ENCODE data around the gene FUT9. TPM values are rescaled to one million over a fixed set of nuclear protein-coding genes. Genes with fewer than 3 reads are reported as not detected.

FUT9 gene
- total and polyA plus RNA-seq, 2 experiments from 2014 or later: 2.1 to 6.8 TPM

DNA sequence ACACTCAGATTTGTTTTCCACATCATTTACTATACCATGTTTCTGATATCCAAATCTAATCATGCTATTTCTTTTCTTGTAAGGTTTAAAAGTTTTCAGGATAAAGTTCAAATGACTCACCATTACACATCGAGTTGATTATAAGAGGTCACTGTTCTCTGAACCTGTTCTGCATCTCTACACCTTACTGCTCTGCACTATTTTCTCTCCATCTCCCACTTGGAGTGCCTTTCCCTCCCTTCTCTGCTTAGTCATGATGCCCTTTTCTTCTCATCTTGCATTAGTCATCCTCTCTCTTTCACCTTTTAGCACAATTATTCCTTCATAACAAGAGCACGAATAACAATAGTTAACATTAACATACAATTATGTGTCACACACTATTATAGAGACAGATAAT is 37.5 kb upstream of the FUT9 start:
- Mint-ChIP-seq H3K36me3 (ENCODE audit: low read depth) (no peaks in the 10 kb centered on the region), H3K27me3 (ENCODE audit: insufficient read depth, low read depth, poor library complexity) (no peaks in the 10 kb centered on the region), H3K4me3 (no peak overlapping the region), H3K4me1 (no peaks in the 10 kb centered on the region), H3K9me3 (no peaks in the 10 kb centered on the region), H3K27ac (no peak overlapping the region)
- no peak overlapping the region for H3K4me2 ChIP-seq
- TF ChIP-seq CTCF (conservative IDR thresholded peaks at IDR 0.05; ENCODE audit: low read depth in 2 of 2): no peak
- H2AFZ ChIP-seq: no peak overlapping the region
- no peak overlapping the region for H3K27ac ChIP-seq (ENCODE audit: low read depth)
- H3K36me3 ChIP-seq (ENCODE audit: insufficient read depth): no peaks in the 10 kb centered on the region
- DNase-seq (ENCODE audit: low spot score) (no peak), ATAC-seq (no peak)
- H3K27me3 ChIP-seq (ENCODE audit: insufficient read depth): no peaks in the 10 kb centered on the region
- no peaks in the 10 kb centered on the region for H3K4me1 ChIP-seq (ENCODE audit: insufficient read depth)
- no peak overlapping the region for H3K4me3 ChIP-seq
- H3F3A ChIP-seq (replicated peaks; ENCODE audit: low read depth): no peaks in the 10 kb centered on the region
- no peaks in the 10 kb centered on the region for H3K79me2 ChIP-seq (replicated peaks; ENCODE audit: insufficient read depth)
- H4K20me1 ChIP-seq (replicated peaks; ENCODE audit: insufficient read depth): no peaks in the 10 kb centered on the region
- H3K9me2 ChIP-seq (ENCODE audit: insufficient read depth): 0 out of 2 replicates have a peak, but pooled peaks cover 4% of the 10 kb centered on the region

- H3K27me3 Mint-ChIP-seq (ENCODE audit: insufficient read depth, low read depth, poor library complexity): no peaks in the 10 kb centered on the region
- no peaks in the 10 kb centered on the region for H3F3A ChIP-seq (replicated peaks; ENCODE audit: low read depth)
- no peaks in the 10 kb centered on the region for H3K4me1 ChIP-seq (ENCODE audit: insufficient read depth)
- H3K27ac Mint-ChIP-seq: no peak overlapping the region
- DNase-seq (ENCODE audit: low spot score): no peak
- no peak overlapping the region for H3K4me3 ChIP-seq
- H3K36me3 ChIP-seq (ENCODE audit: insufficient read depth): peaks cover 8% of the 10 kb centered on the region; the same call in 1 of the 2 replicates
- no peaks in the 10 kb centered on the region for H3K27me3 ChIP-seq (ENCODE audit: insufficient read depth)
- no peak for TF ChIP-seq ZNF331 (CRISPR knock-in tag; IDR thresholded peaks at IDR 0.05; ENCODE audit: low read depth)
- TF ChIP-seq, protein P1, sequence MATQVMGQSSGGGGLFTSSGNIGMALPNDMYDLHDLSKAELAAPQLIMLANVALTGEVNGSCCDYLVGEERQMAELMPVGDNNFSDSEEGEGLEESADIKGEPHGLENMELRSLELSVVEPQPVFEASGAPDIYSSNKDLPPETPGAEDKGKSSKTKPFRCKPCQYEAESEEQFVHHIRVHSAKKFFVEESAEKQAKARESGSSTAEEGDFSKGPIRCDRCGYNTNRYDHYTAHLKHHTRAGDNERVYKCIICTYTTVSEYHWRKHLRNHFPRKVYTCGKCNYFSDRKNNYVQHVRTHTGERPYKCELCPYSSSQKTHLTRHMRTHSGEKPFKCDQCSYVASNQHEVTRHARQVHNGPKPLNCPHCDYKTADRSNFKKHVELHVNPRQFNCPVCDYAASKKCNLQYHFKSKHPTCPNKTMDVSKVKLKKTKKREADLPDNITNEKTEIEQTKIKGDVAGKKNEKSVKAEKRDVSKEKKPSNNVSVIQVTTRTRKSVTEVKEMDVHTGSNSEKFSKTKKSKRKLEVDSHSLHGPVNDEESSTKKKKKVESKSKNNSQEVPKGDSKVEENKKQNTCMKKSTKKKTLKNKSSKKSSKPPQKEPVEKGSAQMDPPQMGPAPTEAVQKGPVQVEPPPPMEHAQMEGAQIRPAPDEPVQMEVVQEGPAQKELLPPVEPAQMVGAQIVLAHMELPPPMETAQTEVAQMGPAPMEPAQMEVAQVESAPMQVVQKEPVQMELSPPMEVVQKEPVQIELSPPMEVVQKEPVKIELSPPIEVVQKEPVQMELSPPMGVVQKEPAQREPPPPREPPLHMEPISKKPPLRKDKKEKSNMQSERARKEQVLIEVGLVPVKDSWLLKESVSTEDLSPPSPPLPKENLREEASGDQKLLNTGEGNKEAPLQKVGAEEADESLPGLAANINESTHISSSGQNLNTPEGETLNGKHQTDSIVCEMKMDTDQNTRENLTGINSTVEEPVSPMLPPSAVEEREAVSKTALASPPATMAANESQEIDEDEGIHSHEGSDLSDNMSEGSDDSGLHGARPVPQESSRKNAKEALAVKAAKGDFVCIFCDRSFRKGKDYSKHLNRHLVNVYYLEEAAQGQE (IDR thresholded peaks at IDR 0.05; ENCODE audit: unreplicated experiment): no peak
- TF ChIP-seq, protein P2, sequence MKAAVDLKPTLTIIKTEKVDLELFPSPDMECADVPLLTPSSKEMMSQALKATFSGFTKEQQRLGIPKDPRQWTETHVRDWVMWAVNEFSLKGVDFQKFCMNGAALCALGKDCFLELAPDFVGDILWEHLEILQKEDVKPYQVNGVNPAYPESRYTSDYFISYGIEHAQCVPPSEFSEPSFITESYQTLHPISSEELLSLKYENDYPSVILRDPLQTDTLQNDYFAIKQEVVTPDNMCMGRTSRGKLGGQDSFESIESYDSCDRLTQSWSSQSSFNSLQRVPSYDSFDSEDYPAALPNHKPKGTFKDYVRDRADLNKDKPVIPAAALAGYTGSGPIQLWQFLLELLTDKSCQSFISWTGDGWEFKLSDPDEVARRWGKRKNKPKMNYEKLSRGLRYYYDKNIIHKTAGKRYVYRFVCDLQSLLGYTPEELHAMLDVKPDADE (IDR thresholded peaks at IDR 0.05): no peak
- no peak for TF ChIP-seq NANOG (IDR thresholded peaks at IDR 0.05; ENCODE audit: borderline replicate concordance)
- TF ChIP-seq ZNF114 (CRISPR knock-in tag; IDR thresholded peaks at IDR 0.05): no peak
- no peak for TF ChIP-seq JUNB (IDR thresholded peaks at IDR 0.05; ENCODE audit: unreplicated experiment)
- no peak for TF ChIP-seq EZH2 (IDR thresholded peaks at IDR 0.05; ENCODE audit: low read depth, unreplicated experiment)
- TF ChIP-seq STAT1 (IDR thresholded peaks at IDR 0.05; ENCODE audit: unreplicated experiment): no peak
- TF ChIP-seq CTCF (conservative IDR thresholded peaks at IDR 0.05; ENCODE audit: low read depth in 2 of 2): no peak
- no peak for TF ChIP-seq EZH2phosphoT487 (IDR thresholded peaks at IDR 0.05; ENCODE audit: unreplicated experiment)
- H3K36me3 Mint-ChIP-seq (ENCODE audit: low read depth): peaks cover 15% of the 10 kb centered on the region
- no peak overlapping the region for H3K4me2 ChIP-seq
- H3K4me1 Mint-ChIP-seq: no peaks in the 10 kb centered on the region
- peaks cover 9% of the 10 kb centered on the region; the same call in 1 of the 2 replicates for H3K9me2 ChIP-seq (ENCODE audit: insufficient read depth)
- no peak overlapping the region for H2AFZ ChIP-seq
- no peak overlapping the region for H3K27ac ChIP-seq (ENCODE audit: low read depth)
- no peaks in the 10 kb centered on the region for H4K20me1 ChIP-seq (replicated peaks; ENCODE audit: insufficient read depth)
- H3K79me2 ChIP-seq (replicated peaks; ENCODE audit: insufficient read depth): no peaks in the 10 kb centered on the region
- peaks cover 28% of the 10 kb centered on the region for H3K9me3 Mint-ChIP-seq
- no peak for ATAC-seq
- H3K4me3 Mint-ChIP-seq: no peak overlapping the region
These were observed 23.9 kb upstream of the FUT9 start for GRCh38 chr6:95991906-95992305.

All from GM23338 (cell line).